ENCODE results near the gene SYT14. TPM values are rescaled to one million over a fixed set of nuclear protein-coding genes. Genes with fewer than 3 reads are reported as not detected.

SYT14 gene
- total RNA-seq, 1 experiment from 2014 or later: 10.3 TPM

DNA sequence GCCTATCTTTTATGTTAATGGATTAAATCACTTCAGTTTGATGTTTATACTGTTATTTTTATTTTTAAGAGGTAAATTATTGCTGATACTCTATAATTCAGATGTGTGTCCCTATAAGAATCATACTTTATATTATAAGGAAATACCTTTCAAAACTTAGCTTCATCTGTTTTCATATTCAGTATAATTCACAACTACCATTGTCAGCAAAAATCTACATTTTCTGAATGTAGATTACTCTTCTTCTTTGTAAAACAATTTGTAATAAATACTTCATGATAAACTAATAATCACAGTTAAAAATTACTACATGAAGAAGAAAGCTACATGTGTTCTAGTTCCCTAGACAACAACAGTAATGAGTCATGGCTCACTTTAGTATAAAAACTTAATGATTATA, 179.2 kb downstream of the SYT14 start:
- Histone ChIP-seq H2AFZ (ENCODE audit: low read length) (no peak overlapping the region), H3K79me1 (ENCODE audit: insufficient read depth, low read depth, low read length, poor library complexity, severe bottlenecking) (no peaks in the 10 kb centered on the region), H3K14ac (ENCODE audit: insufficient read depth, low read length) (no peak overlapping the region), H3K4me2 (ENCODE audit: insufficient read depth, insufficient read length, low read length) (no peak overlapping the region), H3T11ph (ENCODE audit: low read length) (no peak overlapping the region), H2BK12ac (ENCODE audit: insufficient read length, low read depth, low read length) (no peak overlapping the region), H2BK15ac (ENCODE audit: low read depth, low read length) (no peak overlapping the region), H3K27ac (ENCODE audit: insufficient read length, low read depth, low read length) (no peak overlapping the region), H3K9me3 (ENCODE audit: control insufficient read depth, low read depth, low read length) (no peaks in the 10 kb centered on the region), H3K79me2 (ENCODE audit: insufficient read depth, low read length) (no peaks in the 10 kb centered on the region), H3K23me2 (ENCODE audit: insufficient read length, low read depth, low read length, poor library complexity, severe bottlenecking) (no peaks in the 10 kb centered on the region), H4K91ac (ENCODE audit: insufficient read length, low read depth, low read length) (no peak overlapping the region), H4K20me1 (ENCODE audit: control insufficient read depth, insufficient read depth, insufficient read length) (no peaks in the 10 kb centered on the region), H2BK120ac (ENCODE audit: low read depth, low read length, poor library complexity, severe bottlenecking) (no peak overlapping the region), H2BK5ac (ENCODE audit: insufficient read length, low read length) (no peak overlapping the region), H4K8ac (replicated peaks; ENCODE audit: insufficient read length, low read depth, low read length) (no peak overlapping the region), H3K27me3 (ENCODE audit: insufficient read depth, low read length) (no peaks in the 10 kb centered on the region), H2BK20ac (ENCODE audit: low read depth, low read length, poor library complexity, severe bottlenecking) (no peak overlapping the region), H3K4ac (ENCODE audit: low read depth, low read length) (no peak overlapping the region), H2AK5ac (ENCODE audit: insufficient read length, low read length) (no peak overlapping the region), H3K23ac (ENCODE audit: insufficient read length, low read depth, low read length) (no peak overlapping the region), H3K9ac (ENCODE audit: extremely low read depth, insufficient read length, low read length) (no peak overlapping the region), H4K5ac (ENCODE audit: insufficient read length, low read depth, low read length) (no peak overlapping the region), H3K4me1 (ENCODE audit: insufficient read depth, low read length) (no peaks in the 10 kb centered on the region; the same call in 1 of the 2 replicates), H3K18ac (ENCODE audit: insufficient read length, low read depth, low read length) (no peak overlapping the region), H3K56ac (ENCODE audit: insufficient read length, low read depth, low read length) (no peak overlapping the region)
- no peak for DNase-seq
- peak overlapping the region in 1 of 3 experiments; percentile 61; a peak in 1 of 7 replicates for H3K27ac Mint-ChIP-seq
- H3K27me3 Mint-ChIP-seq (ENCODE audit: low read depth): no peaks in the 10 kb centered on the region
- H3K4me3 Mint-ChIP-seq: no peak overlapping the region
- peaks cover 15% of the 10 kb centered on the region in 2 experiments for H3K4me1 Mint-ChIP-seq
- TF ChIP-seq, protein P1, sequence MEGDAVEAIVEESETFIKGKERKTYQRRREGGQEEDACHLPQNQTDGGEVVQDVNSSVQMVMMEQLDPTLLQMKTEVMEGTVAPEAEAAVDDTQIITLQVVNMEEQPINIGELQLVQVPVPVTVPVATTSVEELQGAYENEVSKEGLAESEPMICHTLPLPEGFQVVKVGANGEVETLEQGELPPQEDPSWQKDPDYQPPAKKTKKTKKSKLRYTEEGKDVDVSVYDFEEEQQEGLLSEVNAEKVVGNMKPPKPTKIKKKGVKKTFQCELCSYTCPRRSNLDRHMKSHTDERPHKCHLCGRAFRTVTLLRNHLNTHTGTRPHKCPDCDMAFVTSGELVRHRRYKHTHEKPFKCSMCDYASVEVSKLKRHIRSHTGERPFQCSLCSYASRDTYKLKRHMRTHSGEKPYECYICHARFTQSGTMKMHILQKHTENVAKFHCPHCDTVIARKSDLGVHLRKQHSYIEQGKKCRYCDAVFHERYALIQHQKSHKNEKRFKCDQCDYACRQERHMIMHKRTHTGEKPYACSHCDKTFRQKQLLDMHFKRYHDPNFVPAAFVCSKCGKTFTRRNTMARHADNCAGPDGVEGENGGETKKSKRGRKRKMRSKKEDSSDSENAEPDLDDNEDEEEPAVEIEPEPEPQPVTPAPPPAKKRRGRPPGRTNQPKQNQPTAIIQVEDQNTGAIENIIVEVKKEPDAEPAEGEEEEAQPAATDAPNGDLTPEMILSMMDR (conservative IDR thresholded peaks at IDR 0.05): no peak
- H3K9me3 Mint-ChIP-seq: no peaks in the 10 kb centered on the region; a peak in 1 of 5 replicates
- H3K36me3 Mint-ChIP-seq (ENCODE audit: insufficient read depth in 1 of 3, low read depth in 3 of 3): no peaks in the 10 kb centered on the region; a peak in 2 of 7 replicates
